Choroid plexus epithelial cell (primary cell): ENCODE results near the gene TMCC2.
"Not testable (repeated sequence)": the region's sequence is repeated elsewhere in the genome, so short reads cannot be mapped to it uniquely, and the experiment has no call there.

Experiments
- DNase-seq: peaks from one replicate; pipeline ENCODE4 v3.0.0-alpha.2; 2010; ENCODE audit warnings: low read depth
- H3K4me3 ChIP-seq: 2 replicates; pipeline ENCODE4 v1.5.1; 2011; ENCODE audit warnings: low read depth, mild to moderate bottlenecking, control low read depth, low read length, moderate library complexity
- TF ChIP-seq, protein P1 (sequence below): conservative IDR thresholded peaks from 2 replicates; pipeline ENCODE4 v1.5.1; 2011; ENCODE audit warnings: low read depth, mild to moderate bottlenecking, control low read depth, inconsistent platforms, low read length, moderate library complexity

Gene TMCC2, protein sequence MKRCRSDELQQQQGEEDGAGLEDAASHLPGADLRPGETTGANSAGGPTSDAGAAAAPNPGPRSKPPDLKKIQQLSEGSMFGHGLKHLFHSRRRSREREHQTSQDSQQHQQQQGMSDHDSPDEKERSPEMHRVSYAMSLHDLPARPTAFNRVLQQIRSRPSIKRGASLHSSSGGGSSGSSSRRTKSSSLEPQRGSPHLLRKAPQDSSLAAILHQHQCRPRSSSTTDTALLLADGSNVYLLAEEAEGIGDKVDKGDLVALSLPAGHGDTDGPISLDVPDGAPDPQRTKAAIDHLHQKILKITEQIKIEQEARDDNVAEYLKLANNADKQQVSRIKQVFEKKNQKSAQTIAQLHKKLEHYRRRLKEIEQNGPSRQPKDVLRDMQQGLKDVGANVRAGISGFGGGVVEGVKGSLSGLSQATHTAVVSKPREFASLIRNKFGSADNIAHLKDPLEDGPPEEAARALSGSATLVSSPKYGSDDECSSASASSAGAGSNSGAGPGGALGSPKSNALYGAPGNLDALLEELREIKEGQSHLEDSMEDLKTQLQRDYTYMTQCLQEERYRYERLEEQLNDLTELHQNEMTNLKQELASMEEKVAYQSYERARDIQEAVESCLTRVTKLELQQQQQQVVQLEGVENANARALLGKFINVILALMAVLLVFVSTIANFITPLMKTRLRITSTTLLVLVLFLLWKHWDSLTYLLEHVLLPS

DNA sequence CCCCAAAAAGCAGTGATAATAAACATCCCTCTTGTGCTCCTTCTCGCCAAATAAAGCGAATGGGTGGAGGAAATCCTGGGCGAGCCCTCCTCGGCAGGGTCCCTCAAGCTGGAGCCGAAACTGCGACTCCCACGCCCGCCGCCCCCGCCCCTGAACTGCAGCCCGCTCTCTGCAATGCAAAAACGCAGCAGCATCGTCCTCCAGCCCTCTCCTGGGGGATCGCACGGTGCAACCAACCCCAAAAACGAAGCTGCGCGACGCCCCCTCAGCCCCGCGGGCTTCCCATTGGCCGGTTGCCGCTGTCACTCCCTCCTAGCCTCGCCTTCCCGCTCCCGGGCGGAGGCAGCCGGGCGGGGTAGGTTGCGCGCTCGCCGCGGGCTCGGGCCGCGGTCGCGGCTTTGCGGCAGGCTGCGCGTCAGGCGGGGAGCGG is at the start of gene TMCC2:
Gene TMCC2, plus strand, starts transcription at position 363 of the 430 bp plus-strand sequence. CDS start 619 bp downstream, outside the sequence.
- TF ChIP-seq, protein P1, sequence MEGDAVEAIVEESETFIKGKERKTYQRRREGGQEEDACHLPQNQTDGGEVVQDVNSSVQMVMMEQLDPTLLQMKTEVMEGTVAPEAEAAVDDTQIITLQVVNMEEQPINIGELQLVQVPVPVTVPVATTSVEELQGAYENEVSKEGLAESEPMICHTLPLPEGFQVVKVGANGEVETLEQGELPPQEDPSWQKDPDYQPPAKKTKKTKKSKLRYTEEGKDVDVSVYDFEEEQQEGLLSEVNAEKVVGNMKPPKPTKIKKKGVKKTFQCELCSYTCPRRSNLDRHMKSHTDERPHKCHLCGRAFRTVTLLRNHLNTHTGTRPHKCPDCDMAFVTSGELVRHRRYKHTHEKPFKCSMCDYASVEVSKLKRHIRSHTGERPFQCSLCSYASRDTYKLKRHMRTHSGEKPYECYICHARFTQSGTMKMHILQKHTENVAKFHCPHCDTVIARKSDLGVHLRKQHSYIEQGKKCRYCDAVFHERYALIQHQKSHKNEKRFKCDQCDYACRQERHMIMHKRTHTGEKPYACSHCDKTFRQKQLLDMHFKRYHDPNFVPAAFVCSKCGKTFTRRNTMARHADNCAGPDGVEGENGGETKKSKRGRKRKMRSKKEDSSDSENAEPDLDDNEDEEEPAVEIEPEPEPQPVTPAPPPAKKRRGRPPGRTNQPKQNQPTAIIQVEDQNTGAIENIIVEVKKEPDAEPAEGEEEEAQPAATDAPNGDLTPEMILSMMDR, result no peak
- DNase-seq, result peak; percentile 85
- peak within 1 kb of the TSS; percentile 69 for H3K4me3 ChIP-seq

DNA sequence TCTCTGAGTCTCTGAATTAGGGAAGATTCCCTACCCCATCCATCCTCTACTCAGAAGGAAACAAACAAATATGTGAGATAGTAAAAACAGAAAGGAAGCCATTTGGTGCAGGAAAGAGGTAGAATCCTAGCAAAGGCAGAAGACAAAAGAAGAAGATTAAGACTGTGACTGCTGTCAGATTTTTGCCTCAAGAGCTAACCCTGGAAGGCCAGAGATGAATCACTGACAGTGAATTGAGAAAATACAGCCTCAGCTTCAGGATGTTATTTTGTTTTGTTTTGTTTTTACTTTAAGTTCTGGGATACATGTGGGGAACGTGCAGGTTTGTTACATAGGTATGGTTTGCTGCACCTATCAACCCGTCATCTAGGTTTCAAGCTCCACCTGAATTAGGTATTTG is 47.9 kb upstream of the TMCC2 start:
- H3K4me3 ChIP-seq, result no peak overlapping the region
- TF ChIP-seq, protein P1, result no peak
- peak; percentile 54 for DNase-seq

DNA sequence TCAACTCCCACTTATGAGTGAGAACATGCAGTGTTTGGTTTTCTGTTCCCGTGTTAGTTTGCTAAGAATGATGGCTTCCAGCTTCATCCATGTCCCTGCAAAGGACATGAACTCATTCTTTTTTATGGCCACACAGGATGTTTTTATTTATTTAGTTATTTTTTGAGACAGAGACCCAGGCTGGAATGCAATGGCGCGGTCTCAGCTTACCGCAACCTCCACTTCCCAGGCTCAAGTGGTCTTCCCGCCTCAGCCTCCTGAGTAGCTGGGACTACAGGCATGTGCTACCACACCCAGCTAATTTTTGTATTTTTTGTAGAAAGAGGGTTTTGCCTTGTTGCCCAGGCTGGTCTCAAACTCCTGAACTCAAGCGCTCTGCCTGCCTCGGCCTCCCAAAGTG is 47.4 kb upstream of the TMCC2 start:
- DNase-seq, result peak; percentile 26
- not testable (repeated sequence) for H3K4me3 ChIP-seq

DNA sequence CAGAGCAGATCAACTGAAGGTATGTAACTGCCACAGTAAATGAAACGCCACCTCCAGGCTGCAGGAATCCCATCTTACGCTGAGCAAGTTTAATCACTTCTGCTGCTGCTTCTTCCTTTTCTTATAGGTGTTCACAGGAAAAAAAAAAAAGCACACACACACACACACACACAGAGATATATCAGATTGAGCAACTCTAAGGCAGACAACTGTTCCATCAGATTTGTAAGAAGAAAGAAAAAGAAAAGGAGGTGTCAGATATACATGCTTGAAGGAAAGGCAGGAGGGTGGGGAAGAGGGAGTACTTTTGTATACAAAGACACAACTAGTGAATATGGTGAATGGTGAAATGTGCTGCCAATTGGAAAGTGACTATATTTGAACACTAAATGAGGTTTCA is 44.8 kb upstream of the TMCC2 start:
- DNase-seq, result peak; percentile 29
- no peak overlapping the region for H3K4me3 ChIP-seq
- TF ChIP-seq, protein P1, result no peak

DNA sequence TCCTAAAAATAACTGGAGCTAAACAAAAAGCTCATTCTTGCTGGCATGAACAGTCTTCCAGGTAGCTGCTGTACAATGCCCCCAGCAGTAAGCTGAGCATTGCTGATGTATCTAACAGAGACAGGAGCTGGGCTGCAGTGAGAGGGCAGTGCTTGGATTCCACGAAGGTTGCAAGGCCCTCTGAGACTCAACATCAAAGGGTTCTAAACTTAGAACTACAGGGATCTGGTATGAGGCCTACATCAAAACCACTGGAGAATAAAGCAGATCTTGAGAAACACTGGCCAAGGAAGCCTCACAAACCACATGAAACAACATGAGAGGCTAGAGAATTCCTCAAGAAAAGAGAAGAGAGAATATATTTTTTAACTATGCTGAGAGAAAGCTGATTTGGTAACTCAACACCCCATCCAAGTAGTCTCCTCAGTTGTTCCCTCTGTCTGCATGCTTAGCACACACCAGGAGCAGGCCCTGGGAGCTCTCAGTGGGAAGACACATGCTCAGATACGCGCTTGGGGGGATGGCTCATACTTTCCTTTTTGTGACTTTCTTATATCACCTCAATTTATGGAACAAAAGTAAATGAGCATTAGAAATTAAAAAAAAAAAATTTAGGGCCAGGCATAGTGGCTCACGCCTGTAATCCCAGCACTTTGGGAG is 43.9 kb upstream of the TMCC2 start:
- DNase-seq, result peak; percentile 74
- no peak overlapping the region for H3K4me3 ChIP-seq
- TF ChIP-seq, protein P1, result no peak

DNA sequence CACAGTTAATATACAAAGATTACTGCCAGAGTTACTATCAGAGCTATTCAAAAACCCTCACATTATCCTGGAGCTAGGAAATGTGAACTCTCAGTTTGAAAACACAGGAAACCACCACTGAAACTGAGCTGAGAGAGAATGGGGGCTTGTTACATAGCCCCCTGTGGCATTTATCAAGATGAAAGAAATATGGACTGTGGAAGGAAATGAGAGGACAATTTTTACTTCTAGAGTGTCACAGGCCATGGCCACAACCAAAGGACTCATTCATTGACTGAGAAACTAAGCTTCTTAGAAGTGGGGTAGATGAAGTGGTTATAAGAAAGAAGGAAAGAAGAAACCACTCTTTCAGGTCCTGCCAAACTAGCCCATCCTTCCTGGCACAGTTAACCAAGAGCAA is 41.6 kb upstream of the TMCC2 start:
- H3K4me3 ChIP-seq, result no peak overlapping the region
- no peak for DNase-seq
- TF ChIP-seq, protein P1, result no peak

DNA sequence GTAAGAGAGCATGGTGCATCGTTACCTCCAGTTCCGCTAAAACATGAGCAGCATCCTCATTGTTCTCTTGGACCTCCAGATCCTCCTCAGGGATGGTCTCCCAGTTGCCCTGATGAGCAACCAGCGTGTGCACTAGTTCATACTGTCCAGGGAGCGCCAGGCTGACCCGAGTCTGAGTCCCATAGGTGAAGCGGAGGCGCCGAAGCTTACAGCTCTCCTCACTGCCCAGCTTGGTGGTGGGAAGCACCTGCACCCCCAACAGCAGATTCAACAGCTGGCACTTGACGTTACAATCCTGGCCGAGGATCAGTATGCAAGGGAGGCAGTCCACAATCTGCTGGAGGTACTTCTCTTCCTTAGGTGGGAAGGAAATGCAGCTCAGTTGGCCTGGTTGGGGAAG is 40.3 kb upstream of the TMCC2 start:
- DNase-seq, result no peak
- H3K4me3 ChIP-seq, result no peak overlapping the region
- TF ChIP-seq, protein P1, result no peak
